Measurements from ENCODE around the gene TRPV2.
A peak's percentile ranks its signal among the peaks of the same experiment; 100 is the strongest.
"Not testable (repeated sequence)": the region's sequence is repeated elsewhere in the genome, so short reads cannot be mapped to it uniquely, and the experiment has no call there.

TRPV2 gene, protein sequence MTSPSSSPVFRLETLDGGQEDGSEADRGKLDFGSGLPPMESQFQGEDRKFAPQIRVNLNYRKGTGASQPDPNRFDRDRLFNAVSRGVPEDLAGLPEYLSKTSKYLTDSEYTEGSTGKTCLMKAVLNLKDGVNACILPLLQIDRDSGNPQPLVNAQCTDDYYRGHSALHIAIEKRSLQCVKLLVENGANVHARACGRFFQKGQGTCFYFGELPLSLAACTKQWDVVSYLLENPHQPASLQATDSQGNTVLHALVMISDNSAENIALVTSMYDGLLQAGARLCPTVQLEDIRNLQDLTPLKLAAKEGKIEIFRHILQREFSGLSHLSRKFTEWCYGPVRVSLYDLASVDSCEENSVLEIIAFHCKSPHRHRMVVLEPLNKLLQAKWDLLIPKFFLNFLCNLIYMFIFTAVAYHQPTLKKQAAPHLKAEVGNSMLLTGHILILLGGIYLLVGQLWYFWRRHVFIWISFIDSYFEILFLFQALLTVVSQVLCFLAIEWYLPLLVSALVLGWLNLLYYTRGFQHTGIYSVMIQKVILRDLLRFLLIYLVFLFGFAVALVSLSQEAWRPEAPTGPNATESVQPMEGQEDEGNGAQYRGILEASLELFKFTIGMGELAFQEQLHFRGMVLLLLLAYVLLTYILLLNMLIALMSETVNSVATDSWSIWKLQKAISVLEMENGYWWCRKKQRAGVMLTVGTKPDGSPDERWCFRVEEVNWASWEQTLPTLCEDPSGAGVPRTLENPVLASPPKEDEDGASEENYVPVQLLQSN

DNA sequence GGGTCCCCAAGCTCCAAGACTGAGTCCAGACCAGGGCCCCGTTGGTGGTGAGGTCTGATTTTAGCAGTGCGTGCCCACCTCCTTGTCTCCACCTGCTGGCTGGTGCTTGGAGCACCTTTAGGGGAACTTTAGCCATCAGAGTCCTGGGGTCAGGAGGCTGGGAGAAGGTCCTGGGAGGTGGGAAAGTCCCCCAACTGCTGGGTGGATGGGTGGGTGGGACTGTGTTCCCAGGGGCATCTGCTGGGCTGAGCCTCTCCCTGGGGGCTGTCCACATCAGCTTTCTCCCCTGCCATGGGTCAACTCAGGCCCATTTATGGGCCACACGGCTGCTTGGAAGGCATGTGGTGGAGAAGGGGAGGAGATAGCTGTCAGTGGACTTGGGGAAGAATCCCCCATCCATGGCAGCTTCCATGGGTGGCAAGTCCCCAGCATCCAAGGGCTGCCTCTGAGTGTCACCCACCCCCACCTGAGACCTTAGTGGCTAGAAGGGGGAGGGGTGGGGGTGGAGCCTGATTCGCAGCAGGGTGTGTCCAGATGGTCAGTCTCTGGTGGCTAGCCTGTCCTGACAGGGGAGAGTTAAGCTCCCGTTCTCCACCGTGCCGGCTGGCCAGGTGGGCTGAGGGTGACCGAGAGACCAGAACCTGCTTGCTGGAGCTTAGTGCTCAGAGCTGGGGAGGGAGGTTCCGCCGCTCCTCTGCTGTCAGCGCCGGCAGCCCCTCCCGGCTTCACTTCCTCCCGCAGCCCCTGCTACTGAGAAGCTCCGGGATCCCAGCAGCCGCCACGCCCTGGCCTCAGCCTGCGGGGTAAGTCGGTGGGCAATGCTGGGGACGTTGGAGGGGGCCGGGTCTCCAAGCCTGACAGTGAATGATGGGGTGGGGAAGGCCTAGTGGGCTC lies at the start of gene TRPV2:
Gene TRPV2, plus strand, starts transcription at position 541 of the 894 bp plus-strand sequence. CDS start 2,098 bp downstream, outside the sequence.
- peak; percentile 47 for DNase-seq

DNA sequence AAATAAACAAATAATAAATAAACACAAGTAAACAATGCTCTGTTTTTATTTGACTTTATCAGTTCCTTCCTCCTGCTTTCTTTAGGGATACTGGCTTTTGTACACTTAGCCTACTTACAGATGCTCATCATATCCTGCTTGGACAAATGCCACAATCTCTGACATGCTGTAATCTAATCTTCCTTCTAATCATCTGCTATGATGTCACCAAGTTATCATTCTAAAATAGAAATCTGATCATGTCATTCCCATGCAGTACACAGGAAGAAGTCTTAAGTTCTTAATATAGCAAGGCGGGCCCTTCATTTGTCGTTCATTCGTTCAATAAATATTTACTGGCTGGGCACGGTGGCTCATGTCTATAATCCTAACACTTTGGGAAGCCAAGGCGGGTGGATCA lies 43.6 kb upstream of the TRPV2 start:
- DNase-seq = no peak

DNA sequence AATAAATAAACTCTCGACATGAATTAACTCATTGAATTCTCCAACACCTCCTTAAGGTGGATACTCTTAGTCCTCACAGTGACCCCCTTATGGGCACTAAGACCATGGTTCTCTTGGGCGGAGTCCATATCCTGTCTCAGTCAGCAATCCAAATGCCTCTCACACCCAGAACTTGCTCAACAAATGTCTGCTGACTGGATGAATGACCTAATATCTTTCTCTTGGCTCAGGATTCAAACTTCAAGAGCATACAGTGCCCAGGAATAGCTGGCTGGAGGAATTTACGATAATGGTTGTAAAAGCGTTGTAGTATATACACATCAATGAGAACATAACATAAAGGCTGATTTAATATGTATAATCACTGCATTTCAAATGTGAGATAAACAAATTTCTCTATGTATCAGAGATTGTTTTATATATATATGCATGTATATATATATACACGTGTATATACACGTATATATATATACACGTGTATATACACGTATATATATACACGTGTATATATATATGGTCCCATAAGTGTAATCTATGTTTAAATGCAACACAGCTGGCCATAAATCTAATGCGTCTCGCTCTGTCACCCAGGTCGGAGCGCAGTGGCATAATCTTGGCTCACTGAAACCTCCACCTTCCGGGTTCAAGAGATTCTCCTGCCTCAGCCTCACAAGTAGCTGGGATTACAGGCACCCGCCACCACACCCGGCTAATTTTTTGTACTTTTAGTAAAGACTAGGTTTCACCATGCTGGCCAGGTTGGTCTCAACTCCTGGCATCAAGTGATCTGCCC lies 41.0 kb upstream of the TRPV2 start:
- DNase-seq = no peak

DNA sequence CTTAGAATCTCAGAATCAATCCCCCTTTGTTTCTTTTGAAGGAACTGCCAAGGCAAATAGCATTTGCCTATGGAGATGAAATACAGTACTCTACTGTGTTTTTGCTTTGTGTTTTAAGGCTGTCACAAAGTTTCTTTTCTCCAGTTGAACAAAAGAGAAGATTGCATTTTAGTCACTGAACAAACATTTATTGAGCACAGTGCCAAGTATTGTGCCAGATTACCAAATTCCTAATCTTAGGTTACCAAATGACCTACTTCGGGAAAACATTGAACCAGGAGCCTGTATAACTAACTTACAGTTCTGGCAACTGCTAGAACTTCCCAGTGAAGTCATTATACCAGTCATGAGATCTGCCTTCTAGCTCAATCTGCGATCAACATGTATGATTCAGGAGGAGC lies 37.4 kb upstream of the TRPV2 start:
- no peak for DNase-seq

DNA sequence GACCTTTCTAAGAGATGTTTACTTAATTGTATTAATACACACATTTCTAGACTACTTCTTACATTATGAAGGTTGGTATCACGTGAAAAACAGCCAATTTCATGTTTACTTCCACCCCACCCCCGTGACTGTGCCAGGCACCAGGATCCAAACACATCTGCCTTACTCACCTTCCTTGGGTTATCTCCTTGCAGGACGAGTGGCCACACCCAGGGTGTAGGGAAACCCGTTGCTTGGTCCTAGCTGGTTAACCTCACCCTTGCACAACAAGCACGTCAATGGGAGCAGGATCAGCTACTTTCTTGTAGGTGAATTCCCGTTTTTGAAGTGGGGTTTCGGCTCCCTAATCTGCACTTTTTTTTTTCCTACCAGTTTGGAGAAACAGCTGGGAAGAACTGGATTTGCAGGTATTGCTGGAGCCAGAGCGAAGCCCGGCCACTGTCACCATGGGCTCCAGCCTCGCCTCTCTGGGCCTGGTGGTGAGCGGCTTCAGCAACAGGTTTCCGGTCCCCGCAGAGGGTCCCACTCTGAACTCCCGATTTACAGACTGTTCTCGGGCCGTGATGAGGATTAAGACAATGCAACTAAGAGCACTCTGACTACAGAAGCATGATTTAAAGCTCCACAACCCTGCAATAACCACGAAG lies 36.6 kb upstream of the TRPV2 start:
- no peak for DNase-seq

DNA sequence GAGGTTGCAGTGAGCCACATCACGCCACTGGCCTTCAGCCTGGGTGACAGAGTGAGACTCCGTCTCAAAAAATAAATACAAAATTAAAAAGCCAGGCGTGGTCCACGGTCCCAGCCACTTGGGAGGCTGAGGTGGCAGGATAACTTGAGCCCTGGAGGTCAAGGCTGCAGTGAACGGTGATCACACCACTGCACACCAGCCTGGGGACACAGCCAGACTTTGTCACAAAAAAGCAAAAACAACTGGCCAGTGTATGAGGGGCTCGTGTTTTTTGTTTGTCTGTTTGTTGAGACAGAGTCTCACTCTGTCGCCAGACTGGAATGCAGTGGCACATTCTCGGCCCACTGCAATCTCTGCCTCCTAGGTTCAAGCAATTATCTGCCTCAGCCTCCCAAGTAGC lies 35.7 kb upstream of the TRPV2 start:
- no peak for DNase-seq

DNA sequence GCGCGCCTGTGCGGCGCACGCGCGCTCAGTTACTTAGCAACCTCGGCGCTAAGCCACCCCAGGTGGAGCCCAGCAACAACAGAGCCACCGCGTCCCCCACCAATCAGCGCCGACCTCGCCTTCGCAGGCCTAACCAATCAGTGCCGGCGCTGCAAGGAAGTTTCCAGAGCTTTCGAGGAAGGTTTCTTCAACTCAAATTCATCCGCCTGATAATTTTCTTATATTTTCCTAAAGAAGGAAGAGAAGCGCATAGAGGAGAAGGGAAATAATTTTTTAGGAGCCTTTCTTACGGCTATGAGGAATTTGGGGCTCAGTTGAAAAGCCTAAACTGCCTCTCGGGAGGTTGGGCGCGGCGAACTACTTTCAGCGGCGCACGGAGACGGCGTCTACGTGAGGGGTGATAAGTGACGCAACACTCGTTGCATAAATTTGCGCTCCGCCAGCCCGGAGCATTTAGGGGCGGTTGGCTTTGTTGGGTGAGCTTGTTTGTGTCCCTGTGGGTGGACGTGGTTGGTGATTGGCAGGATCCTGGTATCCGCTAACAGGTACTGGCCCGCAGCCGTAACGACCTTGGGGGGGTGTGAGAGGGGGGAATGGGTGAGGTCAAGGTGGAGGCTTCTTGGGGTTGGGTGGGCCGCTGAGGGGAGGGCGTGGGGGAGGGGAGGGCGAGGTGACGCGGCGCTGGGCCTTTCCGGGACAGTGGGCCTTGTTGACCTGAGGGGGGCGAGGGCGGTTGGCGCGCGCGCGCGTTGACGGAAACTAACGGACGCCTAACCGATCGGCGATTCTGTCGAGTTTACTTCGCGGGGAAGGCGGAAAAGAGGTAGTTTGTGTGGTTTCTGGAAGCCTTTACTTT lies 34.5 kb upstream of the TRPV2 start, which contains the start of gene UBB:
Gene UBB, plus strand, starts transcription at position 452 of the 856 bp plus-strand sequence. CDS start 817 bp downstream, outside the sequence.
- DNase-seq = peak; percentile 92

DNA sequence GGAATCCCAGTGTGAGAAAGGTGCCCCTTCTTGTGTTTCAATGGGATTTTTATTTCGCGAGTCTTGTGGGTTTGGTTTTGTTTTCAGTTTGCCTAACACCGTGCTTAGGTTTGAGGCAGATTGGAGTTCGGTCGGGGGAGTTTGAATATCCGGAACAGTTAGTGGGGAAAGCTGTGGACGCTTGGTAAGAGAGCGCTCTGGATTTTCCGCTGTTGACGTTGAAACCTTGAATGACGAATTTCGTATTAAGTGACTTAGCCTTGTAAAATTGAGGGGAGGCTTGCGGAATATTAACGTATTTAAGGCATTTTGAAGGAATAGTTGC lies 33.9 kb upstream of the TRPV2 start:
- peak; percentile 38 for DNase-seq

DNA sequence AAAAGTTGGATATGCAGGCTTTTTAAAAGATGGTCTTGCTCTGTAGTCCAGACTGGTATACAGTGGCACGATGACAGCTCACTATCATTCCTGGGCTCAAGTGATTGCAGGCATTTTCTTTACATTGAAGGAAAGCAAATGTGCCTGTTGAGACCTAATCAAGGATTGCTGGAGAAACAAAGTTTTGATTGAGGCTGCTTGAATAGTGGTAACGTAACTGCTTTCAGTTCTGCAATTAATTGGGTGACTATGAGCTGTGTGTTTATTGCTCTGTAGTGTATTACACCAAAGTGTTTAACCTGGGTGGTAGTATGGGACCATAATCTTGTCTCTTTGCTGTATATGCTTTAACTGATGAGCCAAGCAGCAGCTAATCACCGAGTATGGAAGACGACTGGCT lies 32.2 kb upstream of the TRPV2 start:
- no peak for DNase-seq

DNA sequence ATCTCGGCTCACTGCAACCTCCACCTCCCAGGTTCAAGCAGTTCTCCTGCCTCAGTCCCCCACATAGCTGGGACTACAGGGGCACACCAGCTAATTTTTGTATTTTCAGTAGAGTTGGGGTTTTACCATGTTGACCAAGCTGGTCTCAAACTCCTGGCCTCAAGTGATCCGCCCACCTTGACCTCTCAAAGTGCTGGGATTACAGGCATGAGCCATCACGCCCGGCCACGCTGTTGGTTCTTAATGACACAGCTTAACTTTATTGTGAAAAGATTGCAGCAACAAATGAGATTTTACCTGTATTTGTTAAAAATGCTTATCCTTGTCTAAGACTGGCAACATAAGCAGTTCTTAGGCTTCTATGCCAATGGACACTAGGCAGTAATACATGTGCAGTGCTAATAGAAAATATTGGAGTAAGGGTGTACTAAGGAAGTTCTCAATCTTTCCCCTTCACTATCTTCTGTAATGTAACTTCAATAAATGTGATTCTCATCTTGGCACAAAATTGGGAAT lies 31.5 kb upstream of the TRPV2 start:
- no peak for DNase-seq

DNA sequence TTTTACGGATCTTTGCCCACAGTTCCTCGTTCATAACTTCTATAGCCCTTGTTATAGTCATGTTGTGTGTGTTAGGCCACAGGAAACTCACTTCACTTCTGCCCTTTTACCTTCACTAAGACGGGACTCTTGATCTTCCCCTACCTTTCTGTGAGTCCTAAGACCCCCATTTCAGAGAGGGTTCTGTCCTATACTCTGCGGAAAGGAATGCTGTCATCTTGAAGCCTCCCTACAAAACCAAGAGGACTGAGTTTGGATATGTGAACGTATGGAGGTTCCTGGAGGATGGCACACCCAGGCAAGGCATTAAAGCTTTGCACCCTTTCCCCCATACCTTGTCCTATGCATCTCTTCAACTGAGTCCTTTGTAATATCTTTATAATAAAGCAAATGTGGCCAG lies 30.8 kb upstream of the TRPV2 start:
- no peak for DNase-seq

DNA sequence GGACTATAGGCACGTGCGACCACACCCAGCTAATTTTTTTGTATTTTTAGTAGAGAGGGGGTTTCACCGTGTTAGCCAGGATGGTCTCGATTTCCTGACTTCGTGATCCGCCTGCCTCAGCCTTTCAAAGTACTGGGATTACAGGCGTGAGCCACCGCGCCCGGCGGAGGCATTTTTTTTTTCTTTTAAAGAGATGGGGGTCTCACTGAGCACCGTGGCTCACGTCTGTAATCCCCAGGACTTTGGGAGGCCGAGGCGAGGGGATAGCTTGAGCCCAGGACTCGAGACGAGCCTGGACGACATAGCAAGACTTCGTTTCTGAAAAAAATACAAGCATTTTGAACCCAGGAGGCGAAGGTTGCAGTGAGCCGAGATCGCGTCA lies 29.3 kb upstream of the TRPV2 start:
- DNase-seq = not testable (repeated sequence)

DNA sequence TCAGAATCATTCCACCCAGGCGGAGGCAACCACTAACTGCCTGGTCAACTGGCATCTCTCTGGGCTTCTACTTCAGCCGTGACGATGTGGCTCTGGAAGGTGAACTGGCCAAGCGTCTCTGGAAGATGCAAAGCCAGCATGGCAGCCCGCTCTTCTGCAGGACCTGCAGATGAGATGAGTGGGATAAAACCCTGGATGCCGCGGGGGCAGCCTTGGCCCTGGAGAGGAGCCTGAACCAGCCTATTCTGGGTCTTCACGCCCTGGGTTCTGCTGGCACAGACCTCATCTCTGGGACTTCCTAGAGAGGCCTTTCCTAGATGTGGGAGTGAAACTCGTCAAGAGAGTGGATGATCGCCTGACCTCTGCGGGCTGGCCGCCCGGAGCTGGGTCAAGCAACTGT lies 23.9 kb upstream of the TRPV2 start:
- DNase-seq = no peak

DNA sequence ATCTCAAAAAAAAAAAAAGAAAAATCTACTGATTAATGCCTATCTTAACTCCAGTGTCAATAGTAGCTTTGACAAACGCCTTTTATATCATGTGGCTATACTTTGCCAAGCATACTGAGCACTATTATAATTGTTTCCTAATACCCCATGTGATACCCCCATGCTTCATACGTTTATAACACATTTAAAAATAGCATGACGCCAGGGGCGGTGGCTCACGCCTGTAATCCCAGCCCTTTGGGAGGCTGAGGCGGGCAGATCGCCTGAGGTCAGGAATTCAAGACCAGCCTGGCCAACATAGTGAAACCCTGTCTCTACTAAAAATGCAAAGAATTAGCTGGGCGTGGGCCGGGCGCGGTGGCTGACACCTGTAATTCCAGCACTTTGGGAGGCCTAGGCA lies 22.9 kb upstream of the TRPV2 start:
- not testable (repeated sequence) for DNase-seq

DNA sequence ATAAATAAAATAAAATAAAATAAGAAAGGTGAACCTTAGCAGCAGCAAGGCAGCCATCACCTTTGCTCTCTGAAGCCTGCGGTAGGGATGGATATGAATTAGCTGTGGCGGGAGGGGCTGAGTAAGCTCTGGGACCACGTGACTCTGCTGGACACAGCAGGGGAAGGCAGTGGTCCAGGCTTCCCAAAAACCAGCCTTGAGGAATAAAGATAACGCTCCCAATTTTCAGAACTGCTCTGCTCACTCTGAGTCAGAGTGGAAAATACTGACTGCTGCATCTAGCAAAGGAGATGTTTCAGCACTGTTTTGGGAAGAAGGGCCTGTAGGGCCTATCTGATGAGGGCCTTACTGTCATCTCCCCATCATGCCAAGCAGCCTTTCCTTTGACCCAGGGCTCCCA lies 19.5 kb upstream of the TRPV2 start:
- not testable (repeated sequence) for DNase-seq

DNA sequence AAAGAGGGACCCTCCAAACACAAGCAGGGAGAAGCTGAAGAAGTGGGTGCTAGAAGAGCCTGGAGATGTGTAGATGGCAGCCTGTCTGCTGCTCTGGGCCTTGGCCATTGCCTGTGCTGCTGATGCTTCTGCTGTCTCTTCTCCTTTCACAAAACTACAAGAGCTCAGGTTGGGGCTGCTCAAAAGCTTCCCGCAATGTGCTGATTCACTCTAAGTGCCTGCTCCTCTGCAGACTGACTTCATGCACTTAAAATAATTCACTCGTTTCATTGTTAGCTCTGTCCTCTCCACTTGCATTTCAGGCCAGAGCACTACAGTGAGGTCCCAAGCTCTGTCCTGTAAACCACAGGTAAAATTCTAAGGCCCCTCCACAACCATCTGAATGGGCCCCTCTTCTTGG lies 18.7 kb upstream of the TRPV2 start:
- not testable (repeated sequence) for DNase-seq

DNA sequence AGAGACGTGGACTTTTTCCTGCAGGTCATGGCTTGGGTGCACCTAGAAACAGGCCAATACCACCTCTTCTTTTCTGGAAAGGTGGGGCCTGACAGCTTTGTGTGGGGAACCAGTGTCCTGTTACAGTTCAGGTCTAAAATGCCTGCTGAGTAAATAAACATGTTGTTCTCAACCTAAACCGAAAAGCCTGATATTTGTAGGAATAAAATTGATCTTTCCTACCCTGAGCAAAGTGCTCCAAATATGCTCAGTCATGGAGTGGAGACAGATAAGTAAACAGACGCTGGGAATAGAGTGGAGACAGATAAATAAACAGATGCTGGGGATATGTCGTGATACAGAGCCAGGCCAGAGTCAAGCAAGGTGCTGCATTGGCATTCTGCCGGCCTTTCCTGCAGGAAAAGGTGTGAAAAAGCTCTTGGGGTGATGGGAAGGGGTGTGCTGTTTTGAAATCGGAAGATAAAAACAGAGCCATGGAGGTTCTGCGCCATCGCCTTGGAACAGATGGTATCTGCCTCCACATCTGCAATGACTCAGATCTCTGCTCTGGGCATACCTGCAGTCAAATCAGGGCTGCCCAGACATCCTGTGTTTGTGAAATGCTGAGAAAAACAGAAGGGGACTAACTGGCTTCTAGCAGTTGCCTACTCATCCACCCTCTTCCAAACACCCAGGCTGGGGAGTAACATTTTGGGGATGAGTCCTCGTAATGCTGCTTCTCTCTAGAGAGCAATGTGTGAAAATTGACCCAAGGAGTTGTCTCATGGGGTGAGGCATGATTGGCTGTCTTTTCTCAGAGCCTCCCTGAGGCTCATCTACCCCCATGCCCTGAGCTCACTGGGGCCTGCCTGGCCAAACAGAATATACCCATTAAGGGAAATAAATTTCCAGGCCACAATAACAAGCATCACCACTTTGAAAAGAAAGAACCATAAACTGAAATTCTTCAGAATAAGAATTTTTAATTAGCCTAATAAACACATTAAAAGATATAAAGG lies 16.8 kb upstream of the TRPV2 start:
- no peak for DNase-seq

DNA sequence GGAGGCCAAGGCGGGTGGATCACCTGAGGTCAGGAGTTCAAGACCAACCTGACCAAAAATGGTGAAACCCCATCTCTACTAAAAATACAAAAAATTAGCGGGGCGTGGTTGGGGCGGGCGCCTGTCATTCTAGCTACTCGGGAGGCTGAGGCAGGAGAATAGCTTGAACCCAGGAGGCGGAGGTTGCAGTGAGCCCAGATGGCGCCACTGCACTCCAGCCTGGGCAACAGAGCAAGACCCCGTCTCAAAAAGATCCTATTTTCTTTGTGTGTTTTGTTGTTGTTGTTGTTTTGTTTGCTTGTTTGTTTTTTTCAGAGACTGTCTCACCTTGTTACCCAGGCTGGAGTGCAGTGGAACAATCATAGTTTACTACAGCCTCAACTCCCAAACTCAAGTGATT lies 11.5 kb upstream of the TRPV2 start:
- DNase-seq = not testable (repeated sequence)
